Measurements from ENCODE around the gene SASH1.

DNA sequence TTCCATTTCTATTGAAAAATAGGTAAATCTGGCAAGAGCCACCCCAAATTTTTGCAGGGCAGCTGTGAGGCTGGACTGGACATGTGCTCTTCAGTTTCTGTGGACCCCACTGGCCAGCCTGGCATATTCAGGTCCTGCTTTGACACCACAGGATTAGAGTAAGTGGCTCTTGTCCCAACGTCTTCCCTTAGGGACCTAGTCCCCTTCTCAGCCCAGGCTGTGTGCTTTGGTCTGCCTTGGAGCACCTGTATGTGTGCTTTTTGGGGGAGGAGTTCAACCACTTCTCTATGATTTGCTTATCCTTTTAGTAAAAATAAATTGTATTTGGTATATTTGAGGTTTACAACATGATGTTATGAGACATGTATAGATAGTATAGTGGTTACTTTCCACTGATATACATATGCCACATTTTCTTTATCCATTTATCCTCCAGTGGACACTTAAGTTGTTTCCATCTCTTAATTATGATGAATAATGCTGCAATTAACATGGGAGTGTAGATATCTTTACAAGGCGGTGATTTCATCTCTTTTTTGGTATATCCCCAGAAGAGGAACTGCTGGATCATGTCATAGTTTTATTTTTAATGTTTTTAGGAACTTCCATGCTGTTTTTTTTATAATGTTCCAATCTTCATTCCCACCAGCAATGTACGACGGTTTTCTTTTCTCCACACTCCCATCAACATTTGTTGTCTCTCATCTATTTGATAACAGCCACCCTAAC lies 236.4 kb downstream of the SASH1 start:
- TF ChIP-seq, protein P1, sequence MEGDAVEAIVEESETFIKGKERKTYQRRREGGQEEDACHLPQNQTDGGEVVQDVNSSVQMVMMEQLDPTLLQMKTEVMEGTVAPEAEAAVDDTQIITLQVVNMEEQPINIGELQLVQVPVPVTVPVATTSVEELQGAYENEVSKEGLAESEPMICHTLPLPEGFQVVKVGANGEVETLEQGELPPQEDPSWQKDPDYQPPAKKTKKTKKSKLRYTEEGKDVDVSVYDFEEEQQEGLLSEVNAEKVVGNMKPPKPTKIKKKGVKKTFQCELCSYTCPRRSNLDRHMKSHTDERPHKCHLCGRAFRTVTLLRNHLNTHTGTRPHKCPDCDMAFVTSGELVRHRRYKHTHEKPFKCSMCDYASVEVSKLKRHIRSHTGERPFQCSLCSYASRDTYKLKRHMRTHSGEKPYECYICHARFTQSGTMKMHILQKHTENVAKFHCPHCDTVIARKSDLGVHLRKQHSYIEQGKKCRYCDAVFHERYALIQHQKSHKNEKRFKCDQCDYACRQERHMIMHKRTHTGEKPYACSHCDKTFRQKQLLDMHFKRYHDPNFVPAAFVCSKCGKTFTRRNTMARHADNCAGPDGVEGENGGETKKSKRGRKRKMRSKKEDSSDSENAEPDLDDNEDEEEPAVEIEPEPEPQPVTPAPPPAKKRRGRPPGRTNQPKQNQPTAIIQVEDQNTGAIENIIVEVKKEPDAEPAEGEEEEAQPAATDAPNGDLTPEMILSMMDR (IDR thresholded peaks at IDR 0.05) = no peak
- TF ChIP-seq POLR2A (IDR thresholded peaks at IDR 0.05) (no peak), EP300 (IDR thresholded peaks at IDR 0.05) (no peak), POLR2AphosphoS5 (IDR thresholded peaks at IDR 0.05) (no peak)

Data from sigmoid colon (tissue), 4 donors.